Tibial nerve (tissue), 4 donors: ENCODE measurements around the gene GASK1A. TPM values are rescaled to one million over a fixed set of nuclear protein-coding genes. Genes with fewer than 3 reads are reported as not detected.

Source experiments
- DNase-seq, 2 donors: peaks; one replicate each; pipeline ENCODE4 v3.0.0-alpha.2; 2019; ENCODE audit warnings: low spot score in 2 of 2
- H3K27ac ChIP-seq, 4 donors: fragments of 200-600 bp; sonication (generic) in 3 of 4; one replicate each; pipeline ENCODE4 v1.5.1; 2017 to 2019; ENCODE audit warnings: mild to moderate bottlenecking in 1 of 4
- H3K27me3 ChIP-seq, 2 donors: fragments of 200-600 bp; sonication (generic) in 1 of 2; one replicate each; pipeline versions ENCODE4 v1.5.1 to v1.6.0; 2017 to 2019
- H3K36me3 ChIP-seq, 3 donors: fragments of 200-600 bp; sonication (generic); one replicate each; pipeline ENCODE4 v1.5.1; 2018 to 2019
- H3K4me1 ChIP-seq, 4 donors: fragments of 200-600 bp; sonication (generic) in 3 of 4; one replicate each; pipeline ENCODE4 v1.5.1; 2017 to 2019
- H3K4me3 ChIP-seq, 4 donors: fragments of 200-600 bp; sonication (generic) in 3 of 4; one replicate each; pipeline ENCODE4 v1.5.1; 2017 to 2019; ENCODE audit warnings: mild to moderate bottlenecking in 1 of 4, moderate library complexity in 1 of 4
- H3K9me3 ChIP-seq, 4 donors: fragments of 200-600 bp; sonication (generic) in 3 of 4; one replicate each; pipeline ENCODE4 v1.5.1; 2017 to 2019
- CTCF ChIP-seq, 5 experiments: fragments of 200-600 bp in 3 of 5; fragments of 450-650 bp in 2 of 5; sonication (generic) in 3 of 5; IDR thresholded peaks; one replicate each; pipeline ENCODE4 v1.5.1; 2016 to 2019; ENCODE audit warnings: antibody characterized with exemption in 5 of 5, mild to moderate bottlenecking in 3 of 5, moderate library complexity in 2 of 5
- EP300 ChIP-seq, 2 donors: sonication (generic); formaldehyde crosslinking; IDR thresholded peaks; one replicate each; pipeline ENCODE4 v1.6.1; 2017; ENCODE audit warnings: antibody characterized with exemption in 2 of 2, mild to moderate bottlenecking in 1 of 2
- POLR2A ChIP-seq, 2 donors: fragments of 450-650 bp; IDR thresholded peaks; one replicate each; pipeline ENCODE4 v1.6.1; 2017; ENCODE audit warnings: antibody characterized with exemption in 2 of 2, mild to moderate bottlenecking in 2 of 2, moderate library complexity in 2 of 2
- WGBS, 2 donors: methylation state at CpG; one replicate each; pipeline ENCODE4 v1.1.5; 2018; 5-methylcytosine and 5-hydroxymethylcytosine counted together
- total RNA-seq, 4 donors: library from RNA; depleted of rRNA; stranded (reverse); fragments of >200 nt; gene quantifications; one replicate each; pipeline ENCODE4 v1.1.0, GENCODE V29; 2016

The GASK1A gene
- total RNA-seq, 4 donors from 2014 or later, result 43.0 to 70.6 (median 49.5) TPM

- Histone ChIP-seq H3K4me1 (peaks cover 0 to 12% (median 0%) of the 10 kb centered on the region in 4 donors), H3K9me3 (no peaks in the 10 kb centered on the region), H3K27ac (no peak overlapping the region), H3K4me3 (no peak overlapping the region), H3K27me3 (no peaks in the 10 kb centered on the region), H3K36me3 (no peaks in the 10 kb centered on the region)
- no peak for TF ChIP-seq EP300 (IDR thresholded peaks at IDR 0.05)
- no peak for TF ChIP-seq POLR2A (IDR thresholded peaks at IDR 0.05)
- no peak for TF ChIP-seq CTCF (IDR thresholded peaks at IDR 0.05)
- 89 to 91% methylated on average over 3 of the region's 3 CpGs for WGBS, 2 donors
- DNase-seq, result no peak
These were observed 30.4 kb downstream of the GASK1A start for GRCh38 chr3:43009547-43009946.

- peaks cover 0 to 7% (median 0%) of the 10 kb centered on the region in 4 donors for H3K4me1 ChIP-seq
- no peak overlapping the region for H3K27ac ChIP-seq
- H3K9me3 ChIP-seq, result no peaks in the 10 kb centered on the region
- H3K27me3 ChIP-seq, result no peaks in the 10 kb centered on the region
- H3K4me3 ChIP-seq, result no peak overlapping the region
- TF ChIP-seq CTCF (IDR thresholded peaks at IDR 0.05) (no peak), POLR2A (IDR thresholded peaks at IDR 0.05) (no peak), EP300 (IDR thresholded peaks at IDR 0.05) (no peak)
- no peak for DNase-seq
- no peaks in the 10 kb centered on the region for H3K36me3 ChIP-seq
These were observed 31.5 kb downstream of the GASK1A start for GRCh38 chr3:43010638-43011037.

DNA sequence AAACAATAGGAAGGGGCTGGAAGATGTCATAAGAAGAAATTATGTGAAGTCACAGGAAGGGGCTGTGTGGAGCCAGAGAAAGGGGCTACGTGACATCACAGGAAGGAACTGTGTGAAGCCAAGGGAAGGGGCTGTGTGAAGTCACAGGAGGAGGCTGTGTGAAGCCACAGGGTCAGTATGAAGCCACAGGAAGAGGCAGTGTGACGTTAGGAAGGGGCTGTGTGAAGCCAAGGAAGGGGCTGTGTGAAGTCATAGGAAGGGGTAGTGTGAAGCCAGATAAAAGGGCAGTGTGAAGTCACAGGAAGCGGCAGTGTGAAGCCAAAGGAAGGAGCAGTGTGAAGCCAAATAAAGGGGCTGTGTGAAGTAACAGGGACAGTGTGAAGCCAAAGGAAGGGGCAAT is 32.5 kb downstream of the GASK1A start:
- no peak for TF ChIP-seq CTCF (IDR thresholded peaks at IDR 0.05)
- no peak for TF ChIP-seq POLR2A (IDR thresholded peaks at IDR 0.05)
- TF ChIP-seq EP300 (IDR thresholded peaks at IDR 0.05), result no peak
- Histone ChIP-seq H3K4me3 (no peak overlapping the region), H3K27ac (no peak overlapping the region), H3K36me3 (no peaks in the 10 kb centered on the region), H3K27me3 (no peaks in the 10 kb centered on the region), H3K4me1 (no peaks in the 10 kb centered on the region), H3K9me3 (no peaks in the 10 kb centered on the region)
- DNase-seq, result no peak
- WGBS, 2 donors, result 76 to 83% methylated on average over 3 of the region's 3 CpGs

DNA sequence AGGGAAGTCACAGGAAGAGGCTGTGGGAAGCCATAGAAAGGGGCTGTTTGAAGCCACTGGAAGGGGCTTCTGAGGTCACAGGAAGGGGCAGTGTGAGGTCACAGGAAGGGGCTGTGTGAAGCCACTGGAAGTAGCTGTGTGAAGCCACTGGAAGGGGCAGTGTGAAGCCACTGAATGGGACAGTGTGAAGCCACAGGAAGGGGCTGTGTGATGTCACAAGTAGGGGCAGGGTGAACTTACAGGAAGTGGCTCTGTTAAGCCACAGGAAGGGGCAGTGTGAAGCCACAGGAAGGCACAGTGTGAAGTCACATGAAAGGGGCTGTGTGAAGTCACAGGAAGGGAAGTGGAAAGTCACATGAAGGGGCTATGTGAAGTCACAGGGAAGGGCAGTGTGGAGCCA is 33.1 kb downstream of the GASK1A start:
- Histone ChIP-seq H3K27me3 (no peaks in the 10 kb centered on the region), H3K4me3 (no peak overlapping the region), H3K36me3 (no peaks in the 10 kb centered on the region), H3K4me1 (no peaks in the 10 kb centered on the region), H3K9me3 (no peaks in the 10 kb centered on the region), H3K27ac (no peak overlapping the region)
- no peak for DNase-seq
- TF ChIP-seq EP300 (IDR thresholded peaks at IDR 0.05) (no peak), POLR2A (IDR thresholded peaks at IDR 0.05) (no peak), CTCF (IDR thresholded peaks at IDR 0.05) (no peak)

- 80 to 86% methylated on average over 2 of the region's 2 CpGs for WGBS, 2 donors
- Histone ChIP-seq H3K36me3 (no peaks in the 10 kb centered on the region), H3K27ac (peak overlapping the region in 1 of 4 donors; percentile 25), H3K4me3 (no peak overlapping the region), H3K9me3 (no peaks in the 10 kb centered on the region), H3K4me1 (peaks cover 0 to 2% (median under 1%) of the 10 kb centered on the region in 4 donors), H3K27me3 (no peaks in the 10 kb centered on the region)
- DNase-seq, result no peak
- no peak for TF ChIP-seq POLR2A (IDR thresholded peaks at IDR 0.05)
- no peak for TF ChIP-seq EP300 (IDR thresholded peaks at IDR 0.05)
- TF ChIP-seq CTCF (IDR thresholded peaks at IDR 0.05), result no peak
These were observed 34.1 kb downstream of the GASK1A start for GRCh38 chr3:43013256-43013655.
